ENCODE measurements around the gene BTD. TPM values are rescaled to one million over a fixed set of nuclear protein-coding genes. Genes with fewer than 3 reads are reported as not detected.

The BTD gene
- total RNA-seq, 1 experiment from 2014 or later = 6.6 TPM

DNA sequence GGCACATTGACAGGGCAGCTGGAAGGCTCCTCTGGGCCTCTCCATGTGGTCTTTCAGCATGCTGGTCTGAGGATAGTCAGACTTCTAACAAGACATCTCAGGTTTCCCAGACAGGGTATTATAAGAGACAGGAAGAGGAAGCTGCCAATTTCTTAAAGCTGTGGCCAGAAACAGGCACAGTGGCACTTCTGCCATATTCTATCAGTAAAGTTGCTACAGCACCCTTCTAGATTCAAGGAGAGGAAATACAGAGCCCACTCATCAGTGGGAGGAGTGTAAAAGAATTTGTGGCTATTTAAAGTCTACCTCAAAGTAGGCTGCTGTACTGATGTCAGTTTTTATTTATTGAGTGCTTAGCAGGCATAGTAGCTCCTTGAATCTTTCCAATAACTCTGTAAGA is 55.5 kb downstream of the BTD start:
- no peak for DNase-seq
- Histone ChIP-seq H3K27me3 (no peaks in the 10 kb centered on the region), H3K4me3 (no peak overlapping the region)

DNA sequence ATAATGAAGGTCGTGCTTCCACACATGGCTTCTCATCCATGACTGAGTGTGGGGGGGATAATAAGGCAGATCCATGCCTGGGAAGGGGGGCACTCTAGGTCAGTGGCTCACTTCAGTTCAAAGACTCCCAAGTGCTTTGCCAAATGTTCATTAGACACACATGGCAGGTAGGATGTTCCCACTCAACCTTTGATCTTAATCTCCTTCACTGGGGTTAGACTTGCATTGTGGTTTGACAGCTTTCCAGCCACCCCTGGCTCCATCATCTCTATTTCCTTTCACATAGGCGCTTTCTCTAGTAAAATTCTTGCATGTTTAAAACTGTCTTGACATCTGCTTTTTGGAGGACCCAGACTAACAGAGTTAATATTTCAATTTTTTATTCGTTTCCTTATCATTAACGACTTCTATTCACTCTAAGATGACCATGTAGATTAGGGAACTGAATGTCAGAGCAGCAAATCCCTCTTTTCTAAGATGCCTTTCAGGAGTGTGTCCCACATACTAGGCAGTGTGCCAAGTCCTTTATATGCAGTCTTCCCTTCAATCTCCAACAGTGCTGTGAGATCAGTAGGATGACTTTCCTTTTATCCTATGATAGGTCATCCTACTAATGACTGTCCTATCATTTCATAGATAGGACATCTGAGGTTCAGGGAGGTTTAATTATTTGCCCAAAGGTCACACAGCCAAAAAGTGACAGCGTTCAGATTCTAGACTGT is 57.9 kb downstream of the BTD start:
- DNase-seq = peak; percentile 14 to 55
- H3K36me3 ChIP-seq = no peaks in the 10 kb centered on the region
- H3K4me3 ChIP-seq = no peak overlapping the region
- H3K9me3 ChIP-seq (replicated peaks) = no peaks in the 10 kb centered on the region; the same call in none of the 2 replicates
- H3K4me1 ChIP-seq = peaks cover 6% of the 10 kb centered on the region; the same call in 1 of the 2 replicates
- no peaks in the 10 kb centered on the region for H3K27me3 ChIP-seq
- H3K27ac ChIP-seq = no peak overlapping the region

More for the DNA sequence above, 55.5 kb downstream of the BTD start:
- H3K36me3 ChIP-seq = no peaks in the 10 kb centered on the region
- H3K9me3 ChIP-seq (replicated peaks) = no peaks in the 10 kb centered on the region; the same call in none of the 2 replicates
- peaks cover 13% of the 10 kb centered on the region for H3K4me1 ChIP-seq
- no peak overlapping the region for H3K27ac ChIP-seq

DNA sequence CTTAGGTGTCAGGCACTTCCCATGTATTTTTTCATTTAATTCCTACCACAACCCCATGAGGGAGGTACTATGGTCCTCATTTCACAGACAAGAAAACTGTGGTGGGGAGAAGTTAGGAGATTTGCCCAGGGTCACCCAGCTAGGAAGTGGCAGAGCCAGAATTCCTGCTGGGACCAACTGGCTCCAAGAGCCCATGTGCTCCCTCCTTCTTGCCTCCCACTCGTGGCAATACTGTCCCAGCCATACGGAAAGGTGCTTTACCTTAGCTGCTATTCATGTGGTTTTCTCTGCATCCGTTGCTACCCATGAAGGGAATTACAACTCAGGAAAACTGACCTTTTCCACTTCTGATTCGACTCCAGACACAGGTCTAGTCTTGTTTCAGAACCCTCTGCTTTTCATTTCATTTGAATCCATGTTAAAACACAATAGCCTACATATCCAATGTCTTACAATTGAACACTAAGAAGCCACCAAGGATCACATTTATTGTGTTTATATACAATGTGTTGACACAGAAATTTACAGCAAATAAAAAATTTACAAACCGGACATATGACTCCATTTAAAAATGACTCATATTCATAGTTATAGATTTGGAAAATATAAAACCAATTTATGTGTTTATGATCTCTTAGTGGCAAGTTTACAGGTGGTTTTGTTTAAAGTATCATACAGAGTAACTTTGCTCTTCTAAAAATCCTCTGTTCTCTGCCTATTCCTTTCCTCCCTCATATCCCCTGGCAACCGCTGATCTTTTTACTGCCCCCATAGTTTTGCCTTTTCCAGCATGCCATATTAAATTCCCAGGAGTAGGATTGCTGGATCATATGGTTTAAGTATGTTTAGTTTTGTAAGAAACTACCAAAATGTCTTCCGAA is 58.8 kb downstream of the BTD start:
- Histone ChIP-seq H3K27ac (no peak overlapping the region), H3K27me3 (no peaks in the 10 kb centered on the region), H3K9me3 (replicated peaks) (no peaks in the 10 kb centered on the region; the same call in none of the 2 replicates), H3K36me3 (no peaks in the 10 kb centered on the region), H3K4me1 (peaks cover 6% of the 10 kb centered on the region; the same call in 1 of the 2 replicates), H3K4me3 (no peak overlapping the region)
- DNase-seq = no peak

DNA sequence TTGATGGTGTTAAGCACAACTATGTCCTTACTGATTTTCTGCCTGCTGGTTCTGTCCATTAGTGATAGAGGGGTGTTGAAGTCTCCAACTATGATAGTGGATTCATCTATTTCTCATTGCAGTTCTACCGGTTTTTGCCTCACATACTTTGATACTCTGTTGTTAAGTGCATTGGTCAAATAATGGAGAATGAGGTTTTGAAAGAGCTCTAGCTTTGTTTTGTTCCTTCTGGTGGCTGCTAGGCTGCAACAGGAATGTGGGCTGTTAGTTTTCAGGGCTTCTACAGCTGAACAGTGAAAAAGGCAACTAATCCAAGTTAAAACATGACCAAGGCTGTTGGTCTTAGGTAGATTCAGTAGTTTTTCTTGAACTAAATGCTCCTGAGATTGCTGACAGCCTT is 62.6 kb downstream of the BTD start:
- no peak overlapping the region for H3K27ac ChIP-seq
- H3K27me3 ChIP-seq = no peaks in the 10 kb centered on the region
- DNase-seq = no peak
- H3K4me3 ChIP-seq = no peak overlapping the region
- H3K4me1 ChIP-seq = peaks cover 6% of the 10 kb centered on the region; the same call in 1 of the 2 replicates
- peaks cover 14% of the 10 kb centered on the region for H3K36me3 ChIP-seq
- no peaks in the 10 kb centered on the region for H3K9me3 ChIP-seq (replicated peaks)

DNA sequence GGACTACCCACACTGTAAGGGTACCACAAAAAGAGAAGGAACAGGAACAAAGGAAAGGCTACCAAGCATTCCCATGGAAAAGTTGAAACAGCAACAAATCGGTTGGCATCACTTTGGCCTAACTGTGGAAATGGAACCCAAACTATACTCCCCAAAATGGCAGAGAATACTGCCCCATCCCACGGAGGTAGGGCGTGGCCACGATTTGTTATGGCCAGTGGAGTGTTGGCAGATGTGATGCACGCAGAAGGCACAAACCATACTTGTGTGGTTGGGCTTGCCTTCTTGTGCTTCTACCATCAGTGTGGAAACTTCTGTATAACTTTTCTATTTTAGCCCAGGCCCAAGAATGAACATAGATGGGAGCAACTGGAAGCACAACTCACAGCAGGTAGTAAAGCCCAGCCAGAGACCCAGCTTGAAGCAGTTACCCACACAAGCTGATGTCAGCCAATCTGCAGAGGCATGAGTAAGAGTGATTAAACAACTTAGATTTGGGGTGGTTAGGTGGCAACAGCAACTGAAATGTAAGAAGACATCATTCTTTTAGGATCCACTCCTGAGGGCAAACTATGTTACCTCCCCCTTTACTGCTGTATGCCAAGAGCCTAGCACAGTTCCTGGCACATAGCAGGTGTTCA is 64.1 kb downstream of the BTD start:
- no peak for DNase-seq
- Histone ChIP-seq H3K9me3 (replicated peaks) (no peaks in the 10 kb centered on the region), H3K4me3 (no peak overlapping the region), H3K27me3 (no peaks in the 10 kb centered on the region), H3K36me3 (peaks cover 14% of the 10 kb centered on the region), H3K27ac (no peak overlapping the region), H3K4me1 (no peaks in the 10 kb centered on the region)

DNA sequence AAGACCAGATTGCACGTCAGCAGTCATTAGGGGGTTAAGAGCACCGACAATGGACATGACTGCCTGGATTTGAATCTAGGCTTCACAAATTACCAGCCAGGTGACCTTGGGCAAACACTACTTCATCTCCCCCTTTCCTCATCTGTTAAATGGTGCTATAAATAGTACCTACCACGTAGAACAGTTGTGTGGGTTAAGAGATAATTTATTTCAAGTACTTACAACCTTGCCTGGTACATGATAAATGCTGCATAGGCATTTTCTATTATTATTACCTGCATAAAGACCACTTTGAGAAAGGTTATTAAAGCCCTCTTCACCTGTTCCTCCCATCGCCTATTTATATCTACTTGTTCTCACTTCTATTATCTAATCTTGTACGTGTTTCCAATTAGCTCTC is 64.7 kb downstream of the BTD start:
- Histone ChIP-seq H3K27ac (no peak overlapping the region), H3K9me3 (replicated peaks) (no peaks in the 10 kb centered on the region), H3K4me1 (no peaks in the 10 kb centered on the region), H3K36me3 (peaks cover 14% of the 10 kb centered on the region), H3K4me3 (no peak overlapping the region), H3K27me3 (no peaks in the 10 kb centered on the region)
- no peak for DNase-seq

DNA sequence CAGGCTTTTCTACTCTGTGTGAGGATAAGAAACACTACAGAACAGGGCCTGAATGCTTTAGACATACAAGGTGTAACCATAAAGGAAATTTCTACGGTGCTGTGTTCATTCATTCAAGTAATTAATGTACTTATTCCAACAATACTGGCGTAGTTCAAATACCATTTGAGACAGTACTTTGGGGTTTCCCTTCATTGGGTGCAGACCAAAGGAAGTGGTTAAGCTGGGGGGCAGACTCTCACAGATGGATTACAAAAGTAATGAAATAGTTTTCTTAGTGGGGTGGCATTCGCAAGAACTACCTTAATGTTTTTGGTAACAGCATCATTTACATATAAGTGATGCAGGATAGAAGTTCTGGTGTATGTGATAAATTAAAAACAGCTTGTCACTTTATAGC is 65.9 kb downstream of the BTD start:
- Histone ChIP-seq H3K4me3 (no peak overlapping the region), H3K4me1 (no peaks in the 10 kb centered on the region), H3K9me3 (replicated peaks) (no peaks in the 10 kb centered on the region), H3K36me3 (peaks cover 14% of the 10 kb centered on the region), H3K27me3 (no peaks in the 10 kb centered on the region), H3K27ac (no peak overlapping the region)
- DNase-seq = no peak

DNA sequence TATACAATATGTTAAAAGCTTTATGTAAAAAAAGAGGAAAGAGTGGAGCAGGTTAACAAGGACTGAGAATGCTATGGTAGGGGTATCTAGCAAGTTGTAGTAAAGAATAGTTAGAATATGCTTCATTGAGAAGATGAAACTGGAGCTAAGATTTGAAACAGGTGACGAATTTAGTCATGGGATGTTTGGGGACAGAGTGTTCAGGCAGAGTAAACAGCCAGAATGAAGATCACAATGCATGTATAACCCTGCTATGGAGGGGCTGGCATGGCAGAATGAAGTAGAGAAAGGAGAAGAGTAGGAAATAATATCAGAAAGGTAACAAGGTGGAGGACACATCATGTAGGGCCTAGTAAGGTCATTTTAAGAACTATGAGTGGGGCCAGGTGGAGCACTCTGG is 72.0 kb downstream of the BTD start:
- DNase-seq = no peak
- Histone ChIP-seq H3K4me1 (no peaks in the 10 kb centered on the region), H3K27ac (no peak overlapping the region), H3K36me3 (peaks cover 37% of the 10 kb centered on the region), H3K4me3 (no peak overlapping the region), H3K9me3 (replicated peaks) (no peaks in the 10 kb centered on the region), H3K27me3 (no peaks in the 10 kb centered on the region)

DNA sequence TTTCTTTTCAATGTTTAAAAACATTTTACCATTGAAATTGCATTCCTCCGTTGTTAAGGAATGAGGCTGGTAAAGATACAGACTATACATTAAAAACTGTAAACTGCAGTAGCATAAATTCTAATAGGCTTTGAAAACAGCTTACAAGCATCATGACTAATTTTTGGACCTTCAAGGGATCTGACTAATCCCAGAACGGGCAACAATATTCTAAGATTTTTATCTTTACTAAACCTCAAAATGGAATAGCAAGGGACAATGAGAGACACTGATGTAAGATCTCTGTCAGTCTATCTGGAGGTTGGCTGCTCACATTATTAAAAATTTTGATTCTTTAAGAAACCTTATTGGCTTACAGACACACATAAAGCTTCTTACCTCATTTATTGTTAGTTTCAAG is 74.7 kb downstream of the BTD start:
- H3K27ac ChIP-seq = no peak overlapping the region
- DNase-seq = no peak
- H3K36me3 ChIP-seq = peaks cover 44% of the 10 kb centered on the region

DNA sequence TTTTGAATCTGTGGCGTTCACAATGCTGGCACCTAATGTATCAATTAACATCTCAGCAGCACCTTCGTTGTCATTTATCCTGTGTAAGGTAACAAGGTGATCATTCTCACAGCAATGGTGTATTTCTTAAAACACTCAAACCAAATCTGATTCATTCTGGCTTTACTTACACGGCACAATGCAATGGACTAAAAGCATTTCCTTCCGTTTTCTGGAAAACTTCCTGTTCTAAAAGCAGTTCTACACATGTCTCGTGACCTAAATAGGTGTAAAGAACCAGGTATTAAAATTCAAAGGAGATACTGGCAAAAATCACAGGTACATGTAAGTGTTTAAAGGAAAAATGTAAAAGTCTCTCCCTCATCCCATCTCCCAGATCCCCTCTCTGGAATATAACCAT is 77.8 kb downstream of the BTD start:
- Histone ChIP-seq H3K27ac (no peak overlapping the region), H3K4me3 (no peak overlapping the region), H3K4me1 (no peaks in the 10 kb centered on the region), H3K36me3 (peaks cover 53% of the 10 kb centered on the region), H3K9me3 (replicated peaks) (no peaks in the 10 kb centered on the region), H3K27me3 (no peaks in the 10 kb centered on the region)
- DNase-seq = no peak

More for the DNA sequence above, 74.7 kb downstream of the BTD start:
- Histone ChIP-seq H3K9me3 (replicated peaks) (no peaks in the 10 kb centered on the region), H3K4me1 (no peaks in the 10 kb centered on the region), H3K4me3 (no peak overlapping the region), H3K27me3 (no peaks in the 10 kb centered on the region)

DNA sequence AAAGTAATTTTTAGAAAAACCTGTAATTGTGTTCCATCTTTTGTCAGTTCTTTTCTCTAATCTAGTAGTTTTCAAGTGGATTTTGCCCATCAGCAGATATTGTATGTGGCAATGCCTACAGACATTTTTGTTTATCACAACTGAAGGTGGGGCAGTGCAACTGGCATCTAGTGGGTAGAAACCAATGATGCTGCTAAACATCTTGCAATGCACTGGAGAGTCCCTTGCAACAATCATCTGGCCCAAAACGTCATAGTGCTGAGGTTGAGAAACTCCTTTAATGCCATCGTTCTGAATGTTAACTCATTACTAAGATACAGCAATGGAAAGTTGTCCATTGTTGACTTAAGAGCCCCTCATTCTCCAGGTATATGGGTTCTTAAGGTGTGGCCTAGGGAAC is 80.1 kb downstream of the BTD start:
- H3K27ac ChIP-seq = no peak overlapping the region
- no peaks in the 10 kb centered on the region for H3K4me1 ChIP-seq
- no peaks in the 10 kb centered on the region for H3K27me3 ChIP-seq
- peaks cover 57% of the 10 kb centered on the region for H3K36me3 ChIP-seq
- DNase-seq = no peak
- no peak overlapping the region for H3K4me3 ChIP-seq
- no peaks in the 10 kb centered on the region for H3K9me3 ChIP-seq (replicated peaks)

DNA sequence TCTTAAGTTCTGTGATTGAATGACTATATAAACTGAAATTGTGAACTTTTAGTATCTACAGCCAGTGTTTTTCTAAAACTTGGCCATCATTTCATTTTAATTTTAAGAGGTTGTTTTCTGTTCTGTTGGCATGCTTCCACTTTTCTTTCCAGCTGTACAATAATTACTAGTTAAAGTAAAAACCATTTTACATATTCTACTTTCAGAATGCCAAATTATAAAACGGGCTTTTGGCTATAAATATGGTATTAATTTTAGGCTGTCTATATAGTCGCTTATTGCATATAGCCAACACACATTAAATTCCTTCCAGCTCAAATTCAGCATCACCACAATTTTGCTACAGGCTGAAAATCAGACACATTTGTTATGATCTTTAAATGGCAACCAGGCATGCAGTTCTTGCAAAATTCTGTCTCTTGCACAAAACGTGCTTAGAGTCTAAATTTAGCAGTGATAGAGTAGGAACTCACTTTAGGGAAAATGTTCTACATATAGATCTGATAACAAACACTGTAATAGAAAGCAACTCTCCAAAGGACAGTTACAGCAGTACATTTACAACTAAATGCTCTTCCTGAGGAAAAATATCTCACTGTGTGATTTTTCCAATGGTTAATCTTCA is 81.1 kb downstream of the BTD start:
- Histone ChIP-seq H3K9me3 (replicated peaks) (no peaks in the 10 kb centered on the region), H3K36me3 (peaks cover 48% of the 10 kb centered on the region), H3K27ac (no peak overlapping the region), H3K4me1 (no peaks in the 10 kb centered on the region), H3K4me3 (no peak overlapping the region), H3K27me3 (no peaks in the 10 kb centered on the region)
- DNase-seq = no peak

DNA sequence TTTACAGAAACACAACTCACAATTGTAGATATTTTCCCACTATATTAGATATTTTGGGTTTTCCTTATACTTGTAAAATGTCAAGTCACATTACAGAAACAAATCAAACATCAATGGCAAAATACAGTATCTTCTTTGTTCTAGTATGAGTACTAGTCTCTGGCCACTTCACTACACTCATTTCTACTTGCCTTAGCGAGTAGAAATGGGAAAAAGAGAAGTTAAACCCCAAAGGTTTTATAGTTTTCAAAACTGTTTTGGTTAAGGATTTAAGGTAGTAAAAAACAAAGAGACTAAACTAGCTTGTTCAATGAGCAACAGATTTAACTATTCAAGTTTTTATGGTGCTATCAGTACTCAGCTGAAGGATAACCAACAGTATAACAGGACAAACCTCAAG is 81.7 kb downstream of the BTD start:
- Histone ChIP-seq H3K36me3 (peaks cover 42% of the 10 kb centered on the region), H3K27ac (no peak overlapping the region), H3K9me3 (replicated peaks) (no peaks in the 10 kb centered on the region), H3K27me3 (no peaks in the 10 kb centered on the region), H3K4me3 (no peak overlapping the region), H3K4me1 (no peaks in the 10 kb centered on the region)
- no peak for DNase-seq

DNA sequence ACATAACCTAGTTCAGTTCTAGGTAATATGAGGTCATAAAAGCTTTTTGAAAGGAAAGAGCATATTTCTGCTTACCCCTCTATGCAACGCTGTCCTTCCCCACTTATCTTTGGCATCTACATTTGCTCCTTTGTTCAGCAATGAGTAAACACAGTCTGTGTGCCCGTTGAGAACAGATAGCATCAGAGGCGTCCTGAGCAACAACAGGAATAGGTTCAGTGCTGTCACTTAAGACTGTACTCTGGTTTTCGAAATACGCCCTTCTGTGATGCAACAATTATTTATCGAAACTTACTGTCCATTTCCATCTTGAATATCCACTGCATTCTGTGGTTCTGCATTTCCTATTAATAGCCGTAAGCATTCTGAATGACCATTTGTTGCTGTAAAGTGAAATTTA is 84.4 kb downstream of the BTD start:
- H3K36me3 ChIP-seq = peaks cover 44% of the 10 kb centered on the region
- H3K4me3 ChIP-seq = no peak overlapping the region
- H3K9me3 ChIP-seq (replicated peaks) = no peaks in the 10 kb centered on the region
- no peaks in the 10 kb centered on the region for H3K4me1 ChIP-seq
- H3K27me3 ChIP-seq = no peaks in the 10 kb centered on the region
- no peak overlapping the region for H3K27ac ChIP-seq
- DNase-seq = no peak
